SK-N-SH (cell line): ENCODE data around the gene MACROD2.

Experiments used
- CTCF ChIP-seq: fragments of 200-600 bp; sonication (generic); IDR thresholded peaks from 2 replicates; pipeline ENCODE4 v1.6.1; 2017; ENCODE audit warnings: antibody characterized with exemption, mild to moderate bottlenecking, moderate library complexity
- EP300 ChIP-seq, 2 experiments: IDR thresholded peaks; 2 replicates each; pipeline versions ENCODE4 v1.4.0 to v1.6.1; 2012; ENCODE audit warnings: borderline replicate concordance in 1 of 2, low read depth in 1 of 2, low read length in 1 of 2
- PBX3 ChIP-seq: IDR thresholded peaks from 2 replicates; pipeline ENCODE4; 2012
- POLR2AphosphoS5 ChIP-seq: IDR thresholded peaks from 2 replicates; pipeline ENCODE4 v1.6.1; 2012; ENCODE audit warnings: low read depth, low read length

- no peak for TF ChIP-seq CTCF
- TF ChIP-seq POLR2AphosphoS5 = no peak
- no peak for TF ChIP-seq EP300 (IDR thresholded peaks at IDR 0.05; ENCODE audit: borderline replicate concordance in 1 of 2, low read depth in 1 of 2, low read length in 1 of 2)
- no peak for TF ChIP-seq PBX3
Observed at GRCh38 chr20:15882553-15882952, 1887.2 kb downstream of the MACROD2 start.
